Measurements from ENCODE around the gene DGCR2. TPM values are rescaled to one million over a fixed set of nuclear protein-coding genes. Genes with fewer than 3 reads are reported as not detected.

Gene DGCR2
- total and polyA plus RNA-seq, 2 donors (not counting 1 experiment from before 2014, with no cell fraction given): 34.3 to 39.5 TPM

DNA sequence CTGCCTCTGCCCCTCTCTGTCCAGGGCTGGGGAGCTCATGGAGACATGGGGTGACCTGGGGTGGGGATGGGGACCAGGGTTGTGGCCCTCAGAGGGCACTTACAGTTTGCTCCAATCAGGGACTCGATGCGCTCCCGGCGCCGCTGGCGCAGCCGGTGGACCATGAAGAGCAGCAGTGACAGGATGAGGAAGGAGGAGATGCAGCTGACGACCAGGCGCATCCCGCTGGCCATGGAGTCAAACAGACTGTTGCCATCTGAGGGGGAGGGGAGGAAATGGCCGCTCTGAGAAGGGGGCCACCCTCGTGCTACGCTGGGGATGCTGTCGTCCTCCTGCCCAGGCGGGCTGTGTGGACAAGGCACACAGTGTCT is 80.5 kb downstream of the DGCR2 start:
- Histone ChIP-seq H3K4me1 (ENCODE audit: control insufficient read depth, extremely low read depth, insufficient read depth, low read length) (no peaks in the 10 kb centered on the region), H3K4me3 (replicated peaks in 1 of 4; ENCODE audit: control extremely low read depth in 1 of 4, insufficient read depth in 1 of 4, low read depth in 3 of 4, low read length in 4 of 4) (no peak overlapping the region), H3K36me3 (ENCODE audit: control insufficient read depth, insufficient read depth, low read length) (peaks cover 16% of the 10 kb centered on the region), H2AFZ (ENCODE audit: low read length) (no peak overlapping the region), H4K20me1 (ENCODE audit: control insufficient read depth, extremely low read depth, insufficient read depth, low read length) (no peaks in the 10 kb centered on the region), H3K4me2 (ENCODE audit: extremely low read depth, insufficient read depth, low read length) (no peak overlapping the region), H3K79me2 (ENCODE audit: control insufficient read depth, insufficient read depth, low read length) (no peaks in the 10 kb centered on the region), H3K9ac (ENCODE audit: insufficient read depth, low read length) (no peak overlapping the region), H3K27me3 (ENCODE audit: control insufficient read depth, insufficient read depth, low read length) (no peaks in the 10 kb centered on the region), H3K27ac (ENCODE audit: insufficient read depth, low read length) (no peak overlapping the region), H3K9me3 (ENCODE audit: control insufficient read depth, insufficient read depth, low read depth, low read length) (no peaks in the 10 kb centered on the region)
- DNase-seq (ENCODE audit: low read depth in 2 of 2): no peak
- TF ChIP-seq, protein P1, sequence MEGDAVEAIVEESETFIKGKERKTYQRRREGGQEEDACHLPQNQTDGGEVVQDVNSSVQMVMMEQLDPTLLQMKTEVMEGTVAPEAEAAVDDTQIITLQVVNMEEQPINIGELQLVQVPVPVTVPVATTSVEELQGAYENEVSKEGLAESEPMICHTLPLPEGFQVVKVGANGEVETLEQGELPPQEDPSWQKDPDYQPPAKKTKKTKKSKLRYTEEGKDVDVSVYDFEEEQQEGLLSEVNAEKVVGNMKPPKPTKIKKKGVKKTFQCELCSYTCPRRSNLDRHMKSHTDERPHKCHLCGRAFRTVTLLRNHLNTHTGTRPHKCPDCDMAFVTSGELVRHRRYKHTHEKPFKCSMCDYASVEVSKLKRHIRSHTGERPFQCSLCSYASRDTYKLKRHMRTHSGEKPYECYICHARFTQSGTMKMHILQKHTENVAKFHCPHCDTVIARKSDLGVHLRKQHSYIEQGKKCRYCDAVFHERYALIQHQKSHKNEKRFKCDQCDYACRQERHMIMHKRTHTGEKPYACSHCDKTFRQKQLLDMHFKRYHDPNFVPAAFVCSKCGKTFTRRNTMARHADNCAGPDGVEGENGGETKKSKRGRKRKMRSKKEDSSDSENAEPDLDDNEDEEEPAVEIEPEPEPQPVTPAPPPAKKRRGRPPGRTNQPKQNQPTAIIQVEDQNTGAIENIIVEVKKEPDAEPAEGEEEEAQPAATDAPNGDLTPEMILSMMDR (conservative IDR thresholded peaks at IDR 0.05 in 1 of 2, IDR thresholded peaks at IDR 0.05 in 1 of 2; ENCODE audit: low read depth in 1 of 2, low read length in 2 of 2): no peak
- no peak for TF ChIP-seq EZH2 (IDR thresholded peaks at IDR 0.05; ENCODE audit: low read length, missing control alignments)

DNA sequence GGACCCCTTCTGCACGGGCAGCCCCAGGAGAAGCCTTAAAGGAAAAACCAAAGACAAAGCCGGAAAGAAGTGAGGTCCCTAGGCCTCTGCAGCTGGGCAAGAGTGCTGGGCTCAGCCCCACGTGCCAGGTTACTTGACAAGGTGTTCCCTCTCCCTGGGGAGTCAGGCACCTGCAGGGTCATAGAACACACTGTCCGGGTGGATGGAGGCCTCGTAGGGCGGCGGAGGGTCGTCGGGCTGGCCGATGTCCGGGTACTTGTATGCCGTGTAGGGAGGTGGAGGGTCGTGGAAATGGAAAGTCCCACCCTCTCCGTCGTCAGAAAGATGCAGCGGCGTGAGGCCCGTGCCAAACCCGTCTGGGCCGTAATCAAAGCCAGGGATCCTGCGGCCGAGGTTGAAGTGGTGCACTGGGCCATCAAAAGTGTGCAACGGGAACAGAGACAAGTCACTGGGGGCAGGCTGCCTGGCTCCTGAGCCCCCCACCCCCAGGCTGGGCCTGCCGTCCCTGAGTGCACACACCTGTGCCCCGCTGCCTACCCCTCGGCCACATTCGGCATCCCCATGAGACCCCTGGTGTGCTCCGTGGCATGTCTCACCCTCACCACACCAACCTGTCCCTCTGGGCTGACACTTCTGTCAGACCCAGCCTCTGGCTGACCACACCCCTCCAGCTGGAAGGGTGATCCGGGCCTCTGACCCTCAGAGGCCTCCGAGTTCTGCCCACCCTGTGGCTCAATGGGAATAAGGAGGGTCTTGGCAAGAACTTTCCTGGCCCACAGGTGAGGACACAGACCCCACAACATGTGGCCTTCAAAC is 81.1 kb downstream of the DGCR2 start:
- peaks cover 16% of the 10 kb centered on the region for H3K36me3 ChIP-seq (ENCODE audit: control insufficient read depth, insufficient read depth, low read length)
- H4K20me1 ChIP-seq (ENCODE audit: control insufficient read depth, extremely low read depth, insufficient read depth, low read length): no peaks in the 10 kb centered on the region
- TF ChIP-seq, protein P1 (conservative IDR thresholded peaks at IDR 0.05 in 1 of 2, IDR thresholded peaks at IDR 0.05 in 1 of 2; ENCODE audit: low read depth in 1 of 2, low read length in 2 of 2): no peak
- no peak for TF ChIP-seq EZH2 (IDR thresholded peaks at IDR 0.05; ENCODE audit: low read length, missing control alignments)
- DNase-seq (ENCODE audit: low read depth in 2 of 2): no peak
- H3K27me3 ChIP-seq (ENCODE audit: control insufficient read depth, insufficient read depth, low read length): no peaks in the 10 kb centered on the region
- no peak overlapping the region for H3K27ac ChIP-seq (ENCODE audit: insufficient read depth, low read length)
- no peak overlapping the region for H3K9ac ChIP-seq (ENCODE audit: insufficient read depth, low read length)
- H3K9me3 ChIP-seq (ENCODE audit: control insufficient read depth, insufficient read depth, low read depth, low read length): no peaks in the 10 kb centered on the region
- H3K4me2 ChIP-seq (ENCODE audit: extremely low read depth, insufficient read depth, low read length): no peak overlapping the region
- no peak overlapping the region for H2AFZ ChIP-seq (ENCODE audit: low read length)
- H3K4me1 ChIP-seq (ENCODE audit: control insufficient read depth, extremely low read depth, insufficient read depth, low read length): no peaks in the 10 kb centered on the region
- no peak overlapping the region for H3K4me3 ChIP-seq (replicated peaks in 1 of 4; ENCODE audit: control extremely low read depth in 1 of 4, insufficient read depth in 1 of 4, low read depth in 3 of 4, low read length in 4 of 4)
- no peaks in the 10 kb centered on the region for H3K79me2 ChIP-seq (ENCODE audit: control insufficient read depth, insufficient read depth, low read length)

GRCh38 chr22:19040391-19040861 is 81.8 kb downstream of the DGCR2 start:
- no peak overlapping the region for H2AFZ ChIP-seq (ENCODE audit: low read length)
- no peaks in the 10 kb centered on the region for H3K27me3 ChIP-seq (ENCODE audit: control insufficient read depth, insufficient read depth, low read length)
- H3K9ac ChIP-seq (ENCODE audit: insufficient read depth, low read length): no peak overlapping the region
- H3K27ac ChIP-seq (ENCODE audit: insufficient read depth, low read length): no peak overlapping the region
- no peak overlapping the region for H3K4me3 ChIP-seq (replicated peaks in 1 of 4; ENCODE audit: control extremely low read depth in 1 of 4, insufficient read depth in 1 of 4, low read depth in 3 of 4, low read length in 4 of 4)
- peaks cover 16% of the 10 kb centered on the region for H3K36me3 ChIP-seq (ENCODE audit: control insufficient read depth, insufficient read depth, low read length)
- no peaks in the 10 kb centered on the region for H3K4me1 ChIP-seq (ENCODE audit: control insufficient read depth, extremely low read depth, insufficient read depth, low read length)
- no peaks in the 10 kb centered on the region for H3K79me2 ChIP-seq (ENCODE audit: control insufficient read depth, insufficient read depth, low read length)
- no peak for DNase-seq (ENCODE audit: low read depth in 2 of 2)
- TF ChIP-seq, protein P1 (conservative IDR thresholded peaks at IDR 0.05 in 1 of 2, IDR thresholded peaks at IDR 0.05 in 1 of 2; ENCODE audit: low read depth in 1 of 2, low read length in 2 of 2): no peak
- no peak for TF ChIP-seq EZH2 (IDR thresholded peaks at IDR 0.05; ENCODE audit: low read length, missing control alignments)
- no peaks in the 10 kb centered on the region for H4K20me1 ChIP-seq (ENCODE audit: control insufficient read depth, extremely low read depth, insufficient read depth, low read length)
- no peaks in the 10 kb centered on the region for H3K9me3 ChIP-seq (ENCODE audit: control insufficient read depth, insufficient read depth, low read depth, low read length)
- no peak overlapping the region for H3K4me2 ChIP-seq (ENCODE audit: extremely low read depth, insufficient read depth, low read length)
